ENCODE measurements around the gene SDCBP2.

SDCBP2 gene

DNA sequence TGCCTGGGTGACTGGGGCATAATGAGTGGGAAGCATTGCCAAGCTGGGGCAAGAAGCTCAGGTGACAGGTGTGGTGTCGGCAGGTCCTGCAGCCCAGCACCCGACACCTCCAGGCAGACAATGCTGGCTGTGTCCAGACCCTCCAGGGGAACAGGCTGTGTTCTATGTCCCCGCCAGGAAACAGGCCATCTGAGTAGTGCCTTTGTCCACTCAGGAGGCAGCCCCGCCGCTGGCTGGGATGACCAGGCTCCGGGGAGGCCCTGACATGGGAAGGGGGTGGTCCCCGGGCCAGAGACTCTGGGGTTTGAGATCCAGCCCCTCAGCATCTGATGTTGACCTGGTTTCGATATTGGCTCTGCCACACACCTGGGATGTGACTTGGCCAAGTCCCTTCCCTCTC, 34.4 kb downstream of the SDCBP2 start:
- ATAC-seq, result no peak

GRCh38 chr20:1293641-1294379, 35.1 kb downstream of the SDCBP2 start:
- no peak for ATAC-seq

DNA sequence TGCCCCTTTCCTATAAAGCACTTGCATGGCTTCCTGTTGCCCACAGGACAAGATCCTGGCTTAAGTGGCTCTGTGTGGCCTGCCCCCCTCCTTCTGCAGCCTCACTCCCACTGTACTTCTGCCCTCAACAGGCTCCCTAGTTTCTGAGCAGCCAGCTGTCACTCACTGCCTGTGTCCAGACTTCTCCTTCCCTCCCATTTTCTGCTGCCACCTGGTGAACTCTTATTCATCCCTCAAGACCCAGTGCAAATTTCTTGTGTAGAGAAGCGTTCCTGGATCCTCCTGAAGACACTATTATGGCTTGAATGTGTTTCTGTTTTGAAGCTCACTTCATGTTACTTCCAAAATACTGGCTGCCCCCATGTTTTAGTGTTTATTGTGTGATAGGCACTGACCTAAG, 36.3 kb downstream of the SDCBP2 start:
- ATAC-seq, result no peak

GRCh38 chr20:1291191-1291741, 37.7 kb downstream of the SDCBP2 start:
- no peak for ATAC-seq

DNA sequence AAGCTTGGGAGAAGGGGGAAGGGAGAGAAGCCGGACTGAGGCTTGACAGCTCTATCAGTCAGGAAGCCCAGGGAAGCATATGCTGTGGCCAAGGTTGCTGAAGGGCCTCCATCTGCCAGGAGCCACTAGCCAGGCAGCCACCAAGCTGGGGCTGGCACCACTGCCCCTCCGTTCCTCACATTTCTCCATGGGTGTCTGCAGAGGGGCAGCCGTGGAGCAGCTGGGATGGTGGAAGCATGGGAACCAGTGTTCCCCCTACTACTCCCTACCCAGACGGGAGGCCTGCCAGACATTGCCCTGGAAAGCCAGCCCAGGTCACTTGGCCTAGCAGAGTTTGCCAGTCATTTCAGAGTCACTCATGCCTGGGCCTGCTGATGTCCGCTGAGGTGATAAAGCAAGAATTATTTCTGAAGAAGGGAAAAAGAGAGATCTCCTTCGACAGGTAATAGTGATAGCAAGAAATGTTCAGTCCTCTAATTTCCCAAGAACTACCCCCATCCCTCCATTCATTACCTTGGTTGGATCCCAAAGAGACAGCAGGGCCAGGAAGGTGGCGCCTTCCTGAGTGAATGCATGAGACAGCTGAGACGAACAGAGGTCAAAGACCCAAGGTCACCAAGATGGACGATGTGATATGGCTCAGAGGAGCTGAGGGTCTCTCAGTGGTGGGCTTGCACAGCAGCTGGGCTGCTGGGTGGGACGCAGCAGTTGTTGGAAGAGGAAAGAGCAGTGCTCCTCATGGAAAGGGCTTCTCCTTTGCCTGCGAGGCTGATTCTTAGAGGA, 41.0 kb downstream of the SDCBP2 start:
- ATAC-seq, result no peak

DNA sequence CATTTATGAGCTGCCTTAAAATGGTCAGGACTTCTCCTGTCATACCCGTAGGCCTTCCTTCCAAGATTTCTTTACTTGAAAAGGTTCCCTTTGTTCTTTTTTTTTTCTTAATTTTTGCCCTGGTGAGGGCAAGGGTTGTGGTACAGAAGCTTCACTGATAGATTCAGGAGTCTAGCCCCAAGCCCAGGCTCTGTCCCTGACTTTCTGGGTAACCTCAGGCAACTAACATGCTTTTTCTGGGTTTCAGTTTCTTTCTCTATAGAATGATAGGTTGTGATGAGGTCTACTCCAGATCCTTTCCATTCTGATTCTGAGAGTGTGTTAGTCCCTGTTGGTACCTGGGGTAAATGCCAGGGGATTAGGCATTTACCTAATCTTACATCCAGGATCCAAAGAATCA, 41.6 kb downstream of the SDCBP2 start:
- ATAC-seq, result peak; percentile 85 to 86

- ATAC-seq, result no peak
Observed at GRCh38 chr20:1286267-1287024, 42.5 kb downstream of the SDCBP2 start.

GRCh38 chr20:1283522-1284510, 45.1 kb downstream of the SDCBP2 start:
- ATAC-seq, result no peak

- no peak for ATAC-seq
Observed at GRCh38 chr20:1282966-1283365, 46.0 kb downstream of the SDCBP2 start.

GRCh38 chr20:1281279-1282057, 47.5 kb downstream of the SDCBP2 start:
- ATAC-seq, result no peak

- ATAC-seq, result no peak
Observed at GRCh38 chr20:1280195-1281102, 48.5 kb downstream of the SDCBP2 start.

GRCh38 chr20:1278993-1279392, 49.9 kb downstream of the SDCBP2 start:
- ATAC-seq, result no peak

DNA sequence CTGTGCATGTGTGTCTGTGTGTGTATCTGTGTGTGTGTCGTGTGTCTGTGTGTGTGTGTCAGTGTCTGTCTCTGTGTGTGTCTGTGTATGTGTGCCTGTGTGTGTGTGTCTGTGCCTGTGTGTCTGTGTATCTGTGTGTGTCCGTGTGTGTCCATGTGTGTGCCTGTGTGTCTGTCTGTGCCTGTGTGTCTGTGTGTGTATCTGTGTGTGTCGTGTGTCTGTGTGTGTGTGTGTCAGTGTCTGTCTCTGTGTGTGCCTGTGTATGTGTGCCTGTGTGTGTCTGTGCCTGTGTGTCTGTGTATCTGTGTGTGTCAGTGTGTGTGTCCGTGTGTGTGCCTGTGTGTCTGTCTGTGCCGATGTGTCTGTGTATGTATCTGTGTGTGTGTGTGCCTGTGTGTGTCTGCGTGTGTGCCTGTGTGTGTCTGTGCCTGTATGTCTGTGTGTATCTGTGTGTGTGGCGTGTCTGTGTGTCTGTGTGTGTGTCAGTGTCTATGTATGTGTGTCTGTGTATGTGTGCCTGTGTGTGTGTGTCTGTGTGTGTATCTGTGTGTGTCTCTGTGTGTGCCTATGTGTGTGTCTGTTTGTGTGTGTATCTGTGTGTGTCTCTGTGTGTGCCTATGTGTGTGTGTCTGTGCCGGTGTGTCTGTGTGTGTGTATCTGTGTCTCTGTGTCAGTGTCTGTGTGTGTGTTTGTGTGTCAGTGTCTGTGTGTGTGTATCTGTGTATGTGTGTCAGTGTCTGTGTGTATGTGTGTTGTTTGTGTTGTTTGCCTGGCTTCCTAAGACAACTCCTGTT, 51.2 kb downstream of the SDCBP2 start:
- no peak for ATAC-seq

DNA sequence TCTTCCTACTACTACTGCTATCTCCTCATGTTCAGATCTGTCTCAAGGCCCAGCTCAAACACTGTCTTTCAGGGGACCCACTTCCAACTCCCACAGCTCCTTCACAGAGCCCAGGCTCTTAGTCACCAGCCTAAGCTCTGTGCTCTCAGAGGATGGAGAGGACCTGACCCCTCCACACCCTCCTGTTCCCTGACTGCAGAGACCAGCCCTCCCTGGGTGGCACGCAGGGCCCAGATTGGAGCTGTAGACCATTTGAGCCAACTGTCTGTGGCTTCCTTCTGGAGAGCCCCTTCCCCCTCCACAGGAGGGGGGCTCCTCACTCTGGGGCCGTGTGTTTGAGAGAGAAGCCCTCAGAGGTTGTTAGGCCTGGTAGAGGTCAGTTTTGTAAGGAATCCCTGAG, 53.0 kb downstream of the SDCBP2 start:
- ATAC-seq, result no peak

DNA sequence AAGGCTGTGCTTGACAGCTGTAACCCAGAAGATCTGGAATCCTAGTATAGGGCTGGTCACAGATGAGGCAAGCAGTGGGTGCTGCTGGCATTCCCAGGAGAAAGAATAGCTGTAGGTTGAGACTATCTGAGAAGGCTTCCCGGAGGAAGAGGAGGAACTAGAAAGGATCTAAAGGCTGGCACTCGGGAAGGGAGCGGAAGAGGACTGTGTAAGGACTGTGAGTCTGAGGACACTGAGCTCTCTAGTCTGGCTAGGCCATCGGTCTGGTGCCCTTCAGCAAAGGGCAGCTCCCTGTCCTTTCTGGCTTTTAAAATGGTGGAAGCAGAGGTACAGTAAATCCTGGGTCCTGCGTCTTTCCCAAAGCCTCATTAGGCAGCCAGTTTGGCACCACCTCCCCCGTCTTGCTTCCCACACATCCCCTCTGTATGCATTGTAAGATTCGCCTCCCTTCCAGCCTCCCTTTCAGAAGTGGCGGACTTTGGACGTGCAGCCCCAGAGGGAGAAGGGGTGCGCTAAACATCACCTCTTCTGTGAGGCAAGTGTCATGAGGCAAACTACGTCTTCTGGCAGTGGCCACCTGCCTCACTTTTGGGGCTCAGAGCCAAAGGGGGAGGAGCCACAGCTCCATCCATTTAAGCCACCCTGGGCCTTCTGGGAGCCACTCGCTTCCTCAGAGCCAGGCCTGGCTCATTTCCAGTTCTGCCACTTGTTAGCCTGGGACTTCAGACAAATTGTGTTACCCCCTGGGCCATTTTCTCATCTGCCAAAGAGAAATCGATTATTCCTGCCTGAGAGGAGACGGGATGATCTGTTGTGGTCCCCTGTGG, 54.2 kb downstream of the SDCBP2 start:
- no peak for ATAC-seq

GRCh38 chr20:1273366-1273765, 55.6 kb downstream of the SDCBP2 start:
- ATAC-seq, result no peak

- no peak for ATAC-seq
Observed at GRCh38 chr20:1272368-1273100, 56.4 kb downstream of the SDCBP2 start.

Measured in activated CD4-positive, CD25-positive, alpha-beta regulatory T cell treated with anti-CD3 and anti-CD28 coated beads, Interleukin-2, amount 50 U/mL, for 24 hours (primary cell).